HG02884 (cell line): ENCODE data around the gene NKX6-1.

Experiments used
- ATAC-seq: cut with Tn5 transposase; IDR thresholded peaks from one replicate; pipeline ENCODE4 v1.9.1; 2021; ENCODE audit warnings: mild to moderate bottlenecking, moderate library complexity; ENCODE audit not compliant: unreplicated experiment

NKX6-1 gene

GRCh38 chr4:84498935-84499623 lies at the start of gene NKX6-1:
Gene NKX6-1, minus strand, starts transcription at chr4:84499292. Its CDS starts 1,064 bp downstream, at chr4:84498228.
- ATAC-seq, result no peak

- ATAC-seq, result no peak
Observed at GRCh38 chr4:84547211-84547610, 48.1 kb upstream of the NKX6-1 start.

GRCh38 chr4:84545093-84545492 lies 46.0 kb upstream of the NKX6-1 start:
- no peak for ATAC-seq

GRCh38 chr4:84535901-84536300 lies 36.8 kb upstream of the NKX6-1 start:
- ATAC-seq, result no peak

- ATAC-seq, result no peak
Observed at GRCh38 chr4:84531689-84532088, 32.6 kb upstream of the NKX6-1 start.

GRCh38 chr4:84530871-84531270 lies 31.8 kb upstream of the NKX6-1 start:
- ATAC-seq, result no peak

GRCh38 chr4:84530454-84530853 lies 31.4 kb upstream of the NKX6-1 start:
- no peak for ATAC-seq

GRCh38 chr4:84529169-84529751 lies 30.2 kb upstream of the NKX6-1 start:
- ATAC-seq, result peak; percentile 65

- ATAC-seq, result no peak
Observed at GRCh38 chr4:84527391-84527790, 28.3 kb upstream of the NKX6-1 start.

- no peak for ATAC-seq
Observed at GRCh38 chr4:84515075-84515474, 16.0 kb upstream of the NKX6-1 start.

GRCh38 chr4:84512277-84512676 lies 13.2 kb upstream of the NKX6-1 start:
- ATAC-seq, result no peak

GRCh38 chr4:84511703-84512102 lies 12.6 kb upstream of the NKX6-1 start:
- no peak for ATAC-seq

GRCh38 chr4:84507941-84508340 lies 8.8 kb upstream of the NKX6-1 start:
- no peak for ATAC-seq

- ATAC-seq, result no peak
Observed at GRCh38 chr4:84504821-84505220, 5.7 kb upstream of the NKX6-1 start.

- peak; percentile 87 for ATAC-seq
Observed at GRCh38 chr4:84503495-84504437, 4.7 kb upstream of the NKX6-1 start.

GRCh38 chr4:84502955-84503373 lies 3.9 kb upstream of the NKX6-1 start:
- no peak for ATAC-seq

GRCh38 chr4:84502333-84502954 lies 3.4 kb upstream of the NKX6-1 start:
- ATAC-seq, result no peak

- no peak for ATAC-seq
Observed at GRCh38 chr4:84501721-84502267, 2.7 kb upstream of the NKX6-1 start.

GRCh38 chr4:84501202-84501503 lies 2.1 kb upstream of the NKX6-1 start:
- ATAC-seq, result no peak

GRCh38 chr4:84500386-84501201 lies 1.5 kb upstream of the NKX6-1 start:
- ATAC-seq, result no peak
